HL-60 (cell line): ENCODE measurements around the gene C19orf12.
"Not testable (repeated sequence)": the region's sequence is repeated elsewhere in the genome, so short reads cannot be mapped to it uniquely, and the experiment has no call there.

Experiments
- DNase-seq, 2 experiments: peaks; one replicate each; pipeline ENCODE4 v3.0.0-alpha.2; 2010 to 2020; ENCODE audit warnings: low read depth in 1 of 2, low spot score in 1 of 2
- H3K27ac ChIP-seq: fragments of 250-450 bp; sonication (Bioruptor Pico); replicated peaks from 2 replicates; pipeline ENCODE4 v1.5.1; 2020; ENCODE audit warnings: mild to moderate bottlenecking, moderate library complexity
- H3K27me3 ChIP-seq: fragments of 250-450 bp; sonication (Bioruptor Pico); 2 replicates; pipeline ENCODE4 v1.5.1; 2021; ENCODE audit warnings: mild to moderate bottlenecking, moderate library complexity; ENCODE audit not compliant: insufficient read depth, poor library complexity, severe bottlenecking
- H3K4me3 ChIP-seq: replicated peaks from 2 replicates; pipeline ENCODE4 v1.5.1; 2011; ENCODE audit warnings: mild to moderate bottlenecking, control low read depth, low read length; ENCODE audit not compliant: insufficient read depth
- CTCF ChIP-seq: IDR thresholded peaks from one replicate; pipeline ENCODE4 v1.5.1; 2011; ENCODE audit warnings: low read length, control low read depth, inconsistent platforms; ENCODE audit not compliant: insufficient read depth
- GABPA ChIP-seq: IDR thresholded peaks from 2 replicates; pipeline ENCODE4 v1.6.1; 2012; ENCODE audit warnings: low read depth
- POLR2AphosphoS5 ChIP-seq: IDR thresholded peaks from 2 replicates; pipeline ENCODE4 v1.6.1; 2012; ENCODE audit warnings: low read depth
- REST ChIP-seq: IDR thresholded peaks from 2 replicates; pipeline ENCODE4 v1.6.1; 2012; ENCODE audit warnings: low read depth; ENCODE audit not compliant: insufficient replicate concordance
- SPI1 ChIP-seq: IDR thresholded peaks from 2 replicates; pipeline ENCODE4 v1.6.1; 2012; ENCODE audit warnings: low read depth, mild to moderate bottlenecking, borderline replicate concordance

Gene C19orf12

GRCh38 chr19:29673451-29674371 is 41.4 kb downstream of the C19orf12 start:
- Histone ChIP-seq H3K27ac (no peak overlapping the region), H3K27me3 (no peaks in the 10 kb centered on the region), H3K4me3 (no peak overlapping the region)
- DNase-seq: no peak
- no peak for TF ChIP-seq SPI1
- TF ChIP-seq GABPA: no peak

GRCh38 chr19:29672933-29673336 is 42.1 kb downstream of the C19orf12 start:
- TF ChIP-seq CTCF (no peak), REST (no peak), SPI1 (no peak)
- Histone ChIP-seq H3K27me3 (no peaks in the 10 kb centered on the region), H3K27ac (no peak overlapping the region), H3K4me3 (no peak overlapping the region)
- DNase-seq: no peak

GRCh38 chr19:29672319-29672932 is 42.6 kb downstream of the C19orf12 start:
- no peak for TF ChIP-seq REST
- no peak for TF ChIP-seq GABPA
- TF ChIP-seq POLR2AphosphoS5: no peak
- no peak for TF ChIP-seq CTCF
- no peak for DNase-seq
- no peak overlapping the region for H3K4me3 ChIP-seq
- no peaks in the 10 kb centered on the region for H3K27me3 ChIP-seq
- no peak overlapping the region for H3K27ac ChIP-seq

GRCh38 chr19:29671393-29672160 is 43.5 kb downstream of the C19orf12 start:
- TF ChIP-seq REST (no peak), POLR2AphosphoS5 (no peak), CTCF (no peak), SPI1 (no peak), GABPA (no peak)
- no peak overlapping the region for H3K4me3 ChIP-seq
- DNase-seq: peak; percentile 18 to 52
- no peaks in the 10 kb centered on the region for H3K27me3 ChIP-seq
- no peak overlapping the region for H3K27ac ChIP-seq

GRCh38 chr19:29671026-29671392 is 44.1 kb downstream of the C19orf12 start:
- not testable (repeated sequence) for H3K27ac ChIP-seq, H3K27me3 ChIP-seq, H3K4me3 ChIP-seq, DNase-seq
